ENCODE results near the gene OR52R1.
"Not testable (repeated sequence)": the region's sequence is repeated elsewhere in the genome, so short reads cannot be mapped to it uniquely, and the experiment has no call there.

Gene OR52R1

GRCh38 chr11:4804280-4804679, at the start of gene OR52R1:
OR52R1 (minus strand) TSS chr11:4804380; CDS start chr11:4804380, 0 bp downstream.
- no peak for DNase-seq (ENCODE audit: low read depth)

DNA sequence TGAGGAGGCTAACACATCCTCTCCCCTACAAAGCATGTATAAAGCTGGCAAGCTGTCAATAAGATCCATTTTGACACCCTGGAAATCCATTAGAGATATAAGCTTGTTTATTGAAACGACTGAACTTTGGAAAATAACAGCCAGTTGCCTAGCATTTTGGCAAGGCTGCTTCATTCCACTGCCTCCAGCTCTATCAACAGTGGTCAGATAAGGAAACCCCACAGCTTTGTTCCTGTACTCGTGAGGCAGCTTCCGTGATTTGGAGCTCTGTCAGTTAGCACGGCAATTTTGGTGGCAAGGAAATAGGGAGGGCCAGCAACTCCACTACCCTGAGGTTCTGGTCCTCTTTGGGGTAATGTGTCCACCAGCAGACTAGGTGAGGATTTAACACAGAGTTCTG, 46.9 kb upstream of the OR52R1 start:
- no peak for DNase-seq (ENCODE audit: low read depth)

- DNase-seq (ENCODE audit: low read depth) = no peak
These were observed 44.8 kb upstream of the OR52R1 start, which contains the start of gene OR51S1 for GRCh38 chr11:4848908-4849532. OR51S1 (minus strand) TSS chr11:4849208; CDS start chr11:4849208, 0 bp downstream.

- DNase-seq (ENCODE audit: low read depth) = no peak
These were observed 35.8 kb upstream of the OR52R1 start for GRCh38 chr11:4839851-4840549.

- DNase-seq (ENCODE audit: low read depth) = no peak
These were observed 26.7 kb upstream of the OR52R1 start for GRCh38 chr11:4830909-4831308.

DNA sequence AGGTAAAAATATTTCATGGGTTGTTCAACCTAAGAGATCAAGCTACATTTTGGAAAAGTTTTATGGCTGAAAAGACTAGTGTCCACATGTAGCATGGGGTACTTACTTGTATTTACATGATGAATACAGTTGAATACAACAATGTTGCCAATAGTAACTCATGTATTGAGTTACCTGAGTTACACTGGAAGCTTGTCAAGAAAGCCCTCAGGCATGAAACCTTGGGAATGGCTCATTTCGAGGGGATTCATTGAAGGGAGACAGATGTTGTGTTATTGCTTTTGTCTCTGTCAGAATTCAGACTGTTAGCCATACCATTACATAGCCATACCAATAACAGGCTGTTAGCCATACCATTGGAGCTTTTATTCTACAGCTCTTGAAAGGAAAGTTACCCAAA, 26.2 kb upstream of the OR52R1 start:
- DNase-seq (ENCODE audit: low read depth) = no peak

DNA sequence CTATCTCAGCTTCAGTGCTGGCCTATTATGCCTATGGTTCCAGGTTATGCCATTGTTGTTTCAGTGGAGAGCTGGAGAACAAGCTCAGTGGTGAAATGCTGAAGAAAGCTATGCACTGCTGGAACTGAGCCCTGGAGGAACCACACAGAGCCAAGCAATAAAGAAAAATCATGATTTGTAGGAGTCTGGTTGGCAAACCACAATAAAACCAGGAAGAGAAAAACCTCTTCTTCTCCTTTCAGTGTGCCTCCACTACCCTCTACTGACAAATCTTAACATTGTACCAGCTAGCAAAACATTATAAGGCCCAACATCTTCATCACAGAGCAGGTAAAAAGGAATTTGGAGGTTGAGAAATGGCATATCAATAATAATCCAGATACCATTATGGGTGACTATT, 22.2 kb upstream of the OR52R1 start:
- no peak for DNase-seq (ENCODE audit: low read depth)

DNA sequence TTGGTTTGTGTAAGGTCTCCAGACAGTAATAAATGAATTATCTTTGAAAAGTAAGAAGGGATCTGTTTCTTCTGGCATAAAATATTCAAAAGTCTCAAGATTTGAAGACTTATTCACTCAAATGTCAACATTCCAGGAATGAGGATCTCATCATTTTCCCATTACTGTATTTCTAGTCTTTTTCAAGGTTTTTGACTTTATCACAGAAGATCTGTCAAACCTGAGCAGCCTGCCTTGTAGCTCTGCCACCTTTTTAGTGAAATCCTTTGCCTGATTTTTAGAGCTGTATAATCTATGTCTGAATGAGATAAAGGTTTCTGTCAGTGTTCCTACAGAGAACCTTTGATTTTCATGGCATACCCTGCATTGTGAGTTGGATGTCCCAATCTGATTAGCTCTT, 21.0 kb upstream of the OR52R1 start:
- DNase-seq (ENCODE audit: low read depth) = no peak

- DNase-seq (ENCODE audit: low read depth) = no peak
These were observed 16.8 kb upstream of the OR52R1 start, which contains the start of gene OR51F2 for GRCh38 chr11:4821021-4821420. OR51F2 (plus strand) TSS chr11:4821321; CDS start chr11:4821422, 101 bp downstream.

- DNase-seq (ENCODE audit: low read depth) = no peak
These were observed 5.1 kb upstream of the OR52R1 start for GRCh38 chr11:4809246-4809645.

- DNase-seq (ENCODE audit: low read depth) = no peak
These were observed 4.3 kb upstream of the OR52R1 start for GRCh38 chr11:4808476-4808875.

- not testable (repeated sequence) for DNase-seq (ENCODE audit: low read depth)
These were observed 2.9 kb downstream of the OR52R1 start for GRCh38 chr11:4801316-4801715.

DNA sequence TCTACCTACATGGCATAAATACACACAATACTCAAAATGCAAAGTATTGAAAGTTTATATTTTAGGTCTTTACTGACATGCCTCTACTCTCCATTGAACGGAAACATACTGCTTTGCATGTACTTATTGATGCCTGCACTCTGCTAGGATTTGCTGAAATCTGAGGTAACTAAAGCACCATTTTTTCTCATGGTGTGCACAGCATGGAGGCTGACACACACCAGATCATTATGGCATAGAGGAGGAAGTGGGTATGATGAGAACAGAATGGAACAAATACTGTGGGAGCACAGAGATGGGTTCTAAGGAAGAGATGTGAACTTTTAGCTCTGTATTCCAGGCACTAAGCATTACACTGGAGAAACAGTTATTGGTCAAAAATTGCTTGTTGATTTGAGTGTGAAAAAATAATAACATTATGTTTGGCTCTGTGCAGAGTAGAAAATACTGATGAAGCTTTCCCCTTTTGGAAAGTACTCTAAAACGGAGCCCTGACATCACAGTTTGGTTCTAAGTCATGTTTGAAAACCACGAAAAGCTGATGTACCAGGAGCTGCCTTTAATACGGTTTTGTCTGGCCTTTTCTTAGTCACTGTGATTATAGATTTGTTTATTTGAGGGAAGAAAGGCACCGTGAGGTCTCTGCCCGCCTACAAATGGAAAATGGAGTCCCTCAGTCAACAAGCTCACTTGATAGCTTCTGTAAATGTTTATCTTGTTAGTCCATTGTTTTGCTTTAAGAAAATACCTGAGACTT, 5.6 kb downstream of the OR52R1 start:
- no peak for DNase-seq (ENCODE audit: low read depth)

DNA sequence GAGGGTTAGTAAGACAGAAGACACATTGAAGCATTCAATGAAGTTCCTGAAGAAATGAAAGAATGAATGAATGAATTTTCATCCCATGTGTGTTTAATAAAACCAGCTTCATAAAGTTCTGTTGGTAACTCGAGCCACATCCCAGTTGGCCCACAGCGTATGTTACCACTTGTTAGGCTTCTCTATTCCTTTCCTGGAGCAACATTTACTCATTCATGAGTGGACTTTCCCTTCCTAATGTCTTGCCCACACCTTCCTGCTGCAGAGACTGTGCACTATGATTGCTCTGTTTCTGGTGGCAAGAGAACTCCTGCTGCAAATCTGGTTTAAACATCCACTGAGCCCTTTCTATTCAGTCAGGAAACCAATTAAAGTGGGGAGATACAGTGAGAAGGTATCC, 7.0 kb downstream of the OR52R1 start:
- no peak for DNase-seq (ENCODE audit: low read depth)

GRCh38 chr11:4782454-4782853, 21.7 kb downstream of the OR52R1 start:
- DNase-seq (ENCODE audit: low read depth) = no peak

DNA sequence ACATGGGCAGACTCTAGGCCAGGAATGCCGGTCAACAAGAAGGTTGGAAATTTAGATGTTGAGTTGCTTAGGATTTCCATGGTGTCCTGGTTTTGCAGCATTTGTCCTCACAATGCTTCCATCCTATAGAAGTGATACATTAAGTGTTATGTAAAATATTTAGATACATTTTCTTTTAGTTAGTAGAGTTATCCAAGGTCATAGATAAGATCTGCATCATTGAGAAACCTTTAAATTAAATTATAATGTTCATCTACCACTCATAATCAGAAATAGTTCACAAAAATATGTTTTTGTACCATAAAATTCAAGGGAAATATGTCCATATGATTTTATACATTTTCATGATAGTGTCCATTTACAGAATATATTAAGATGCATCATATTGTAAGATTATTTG, 34.3 kb downstream of the OR52R1 start, which contains the start of gene OR51F1:
OR51F1 (minus strand) TSS at position 101 of the 400 bp plus-strand sequence; CDS start at position 101, 0 bp downstream.
- DNase-seq (ENCODE audit: low read depth) = no peak

DNA sequence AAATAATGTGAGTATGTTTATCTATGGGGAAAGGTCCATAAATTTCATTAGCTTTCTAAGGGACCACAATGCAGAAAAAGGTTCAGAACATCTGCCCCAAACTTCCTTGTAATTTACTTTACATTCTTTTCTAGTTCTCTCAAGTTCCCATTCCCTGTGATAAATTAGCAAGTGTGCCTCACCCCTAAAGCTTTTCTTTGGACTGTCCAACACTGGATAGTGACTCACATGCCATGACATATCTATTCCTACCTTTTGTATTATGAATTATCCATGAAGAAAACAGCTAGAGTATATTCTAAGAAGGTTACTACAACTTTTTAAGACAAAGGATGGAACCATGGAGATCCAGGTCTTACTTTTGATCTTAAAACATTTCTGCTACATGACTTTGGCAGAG, 36.1 kb downstream of the OR52R1 start:
- no peak for DNase-seq (ENCODE audit: low read depth)

DNA sequence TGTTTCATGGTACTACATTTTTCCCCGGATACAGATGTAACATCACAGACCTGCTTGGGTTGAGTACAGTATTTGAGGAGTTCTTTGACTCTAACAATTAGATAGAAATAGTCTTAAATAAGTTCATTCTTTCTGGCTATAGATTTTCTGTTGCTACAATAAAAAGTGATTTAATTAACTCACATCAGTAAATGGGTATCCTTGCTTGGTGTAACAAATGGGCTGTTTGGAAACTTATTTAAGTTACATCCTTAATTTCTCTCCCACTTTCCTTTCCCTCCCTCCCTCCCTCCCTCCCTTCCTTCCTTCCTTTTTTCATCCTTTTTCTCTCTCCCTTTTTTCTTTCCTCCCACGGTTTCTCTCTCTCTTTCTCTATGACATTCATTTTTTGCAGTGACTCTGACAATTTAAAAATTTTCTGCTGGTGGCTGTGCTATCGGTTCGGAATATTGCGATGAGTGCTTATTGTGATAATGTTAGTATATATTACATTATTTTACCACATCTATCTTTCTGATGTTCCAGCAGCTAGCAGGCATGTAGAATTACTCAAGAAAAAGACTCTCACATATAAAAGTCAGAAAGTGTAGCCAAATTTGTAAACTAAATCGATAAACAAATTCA, 37.6 kb downstream of the OR52R1 start:
- DNase-seq (ENCODE audit: low read depth) = no peak

DNA sequence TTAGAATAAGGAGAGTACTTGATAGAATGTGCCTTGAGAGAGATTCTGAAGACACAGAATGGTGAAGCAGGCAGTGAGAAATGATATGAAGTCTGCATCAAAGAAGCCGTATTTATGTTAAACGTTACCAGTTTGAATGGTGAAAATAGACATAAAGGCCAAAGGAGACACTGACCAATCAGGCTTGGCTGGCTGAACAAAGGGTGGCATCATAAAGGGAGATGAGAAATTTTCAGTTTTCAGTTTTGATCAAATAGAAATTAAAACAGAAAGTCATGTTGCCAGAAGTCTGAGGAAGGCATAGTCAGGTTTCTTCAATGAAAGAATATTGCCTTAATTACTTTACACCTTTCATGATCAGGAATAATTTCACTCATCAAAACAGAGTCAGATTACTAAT, 41.1 kb downstream of the OR52R1 start:
- DNase-seq (ENCODE audit: low read depth) = no peak

Data from stimulated activated CD8-positive, alpha-beta memory T cell treated with anti-CD3 and anti-CD28 coated beads, Interleukin-15, amount 100 ng/mL, for 1 hour (primary cell).